T-helper 1 cell treated with Interleukin-12 subunit alpha and Interleukin-12 subunit beta and Interleukin-4 antibody, amounts not matched to agents 30 μg/mL and 1 μg/mL, for 36 hours (primary cell): ENCODE data around the gene CSAD.

Experiments used
- H3K27ac Mint-ChIP-seq: one replicate; pipeline ENCODE4 v1.8.0; 2021; ENCODE audit warnings: mild to moderate bottlenecking, mixed read lengths
- H3K27me3 Mint-ChIP-seq: one replicate; pipeline ENCODE4 v1.8.0; 2021; ENCODE audit warnings: low read depth, mixed read lengths
- H3K36me3 Mint-ChIP-seq: one replicate; pipeline ENCODE4 v1.8.0; 2021; ENCODE audit warnings: low read depth, mixed read lengths
- H3K4me1 Mint-ChIP-seq: one replicate; pipeline ENCODE4 v1.8.0; 2021; ENCODE audit warnings: low read depth, mixed read lengths
- H3K4me3 Mint-ChIP-seq: one replicate; pipeline ENCODE4 v1.8.0; 2021; ENCODE audit warnings: mild to moderate bottlenecking, moderate library complexity, mixed read lengths
- H3K9me3 Mint-ChIP-seq: one replicate; pipeline ENCODE4 v1.8.0; 2021; ENCODE audit warnings: mixed read lengths

Gene CSAD

GRCh38 chr12:53180220-53180930 lies at the start of gene CSAD, which contains the start of gene ZNF740:
Gene CSAD, minus strand, starts transcription at chr12:53180925. Its CDS starts 7,455 bp downstream, at chr12:53173470.
Gene ZNF740, plus strand, starts transcription at chr12:53180722. Its CDS starts 1,262 bp downstream, at chr12:53181984.
- H3K4me1 Mint-ChIP-seq, result peaks cover 43% of the 10 kb centered on the region
- H3K36me3 Mint-ChIP-seq, result peaks cover 30% of the 10 kb centered on the region
- peak within 1 kb of the TSS; percentile 95 for H3K27ac Mint-ChIP-seq
- no peaks in the 10 kb centered on the region for H3K9me3 Mint-ChIP-seq
- peak within 1 kb of the TSS; percentile 90 for H3K4me3 Mint-ChIP-seq
- no peaks in the 10 kb centered on the region for H3K27me3 Mint-ChIP-seq

GRCh38 chr12:53230108-53230845 lies 49.6 kb upstream of the CSAD start:
- peak overlapping the region; percentile 9 for H3K4me3 Mint-ChIP-seq
- H3K36me3 Mint-ChIP-seq, result peaks cover 7% of the 10 kb centered on the region
- no peaks in the 10 kb centered on the region for H3K9me3 Mint-ChIP-seq
- peak overlapping the region; percentile 27 for H3K27ac Mint-ChIP-seq
- H3K27me3 Mint-ChIP-seq, result no peaks in the 10 kb centered on the region
- H3K4me1 Mint-ChIP-seq, result peaks cover 46% of the 10 kb centered on the region

DNA sequence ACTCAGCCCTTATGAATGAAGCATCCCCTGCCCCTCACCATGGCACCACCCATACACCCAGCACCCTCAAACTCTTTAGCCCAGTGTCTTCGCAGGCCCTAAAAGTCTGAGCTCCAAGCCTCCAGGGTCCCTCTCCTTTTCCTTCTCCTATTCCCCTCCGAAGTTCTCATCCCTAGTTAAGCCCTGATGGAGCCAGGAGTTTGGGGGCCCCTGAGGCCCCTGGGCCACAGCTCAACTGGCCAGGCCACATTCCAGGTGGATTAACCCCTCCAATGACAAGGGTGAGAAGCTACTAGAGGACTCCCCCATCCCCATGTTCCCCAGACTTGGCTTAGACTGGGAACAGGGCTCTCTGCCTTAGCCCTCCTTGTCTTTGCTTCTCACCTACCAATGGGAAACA lies 48.7 kb upstream of the CSAD start:
- Mint-ChIP-seq H3K4me3 (no peak overlapping the region), H3K27ac (peak overlapping the region; percentile 57), H3K4me1 (peaks cover 51% of the 10 kb centered on the region), H3K27me3 (no peaks in the 10 kb centered on the region), H3K9me3 (no peaks in the 10 kb centered on the region), H3K36me3 (peaks cover 11% of the 10 kb centered on the region)

DNA sequence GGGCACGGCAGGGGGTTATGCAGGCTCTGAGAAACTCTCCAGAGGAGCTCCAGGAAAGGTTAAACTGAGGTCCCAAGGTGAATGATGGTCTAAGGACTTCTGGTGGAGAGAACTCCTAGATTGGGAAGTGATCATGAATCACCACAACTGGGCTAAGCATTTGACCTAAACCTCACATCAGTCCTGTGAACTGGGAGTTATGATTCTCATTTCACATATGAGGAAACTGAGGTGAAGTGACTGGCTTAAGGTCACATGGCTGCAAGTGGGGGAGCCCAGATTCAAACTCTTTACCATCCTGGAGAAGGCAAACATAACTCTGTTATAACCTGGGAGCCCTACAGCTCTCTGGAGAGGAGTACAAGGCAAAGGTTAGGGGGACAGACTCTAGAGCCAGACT lies 47.1 kb upstream of the CSAD start:
- peaks cover 11% of the 10 kb centered on the region for H3K36me3 Mint-ChIP-seq
- H3K27me3 Mint-ChIP-seq, result no peaks in the 10 kb centered on the region
- peaks cover 53% of the 10 kb centered on the region for H3K4me1 Mint-ChIP-seq
- H3K9me3 Mint-ChIP-seq, result no peaks in the 10 kb centered on the region
- no peak overlapping the region for H3K4me3 Mint-ChIP-seq
- H3K27ac Mint-ChIP-seq, result no peak overlapping the region

DNA sequence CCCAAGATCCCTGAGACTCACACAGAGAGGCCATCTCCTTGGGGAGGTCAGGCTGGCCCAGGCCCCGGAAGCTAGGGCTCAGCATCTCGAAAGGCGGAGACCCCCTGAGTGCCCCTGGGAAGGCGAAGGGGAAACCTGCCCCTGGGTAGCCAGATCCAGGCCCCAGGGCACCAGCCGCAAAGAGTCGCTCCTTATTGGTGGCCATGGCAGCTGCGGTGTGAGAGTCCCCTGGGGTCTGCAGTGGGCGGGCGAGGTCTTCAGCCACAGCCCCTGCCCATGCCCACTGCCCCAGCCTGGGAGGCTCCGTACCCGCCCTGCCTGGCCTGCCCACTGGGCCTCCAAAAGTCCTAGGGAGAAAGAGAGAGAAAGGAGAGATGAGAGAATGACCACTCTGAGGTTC lies 46.6 kb upstream of the CSAD start:
- Mint-ChIP-seq H3K4me1 (peaks cover 53% of the 10 kb centered on the region), H3K4me3 (no peak overlapping the region), H3K9me3 (no peaks in the 10 kb centered on the region), H3K27me3 (no peaks in the 10 kb centered on the region), H3K36me3 (peaks cover 11% of the 10 kb centered on the region), H3K27ac (no peak overlapping the region)

- Mint-ChIP-seq H3K9me3 (no peaks in the 10 kb centered on the region), H3K36me3 (peaks cover 14% of the 10 kb centered on the region), H3K27me3 (no peaks in the 10 kb centered on the region), H3K4me1 (peaks cover 57% of the 10 kb centered on the region), H3K4me3 (no peak overlapping the region), H3K27ac (no peak overlapping the region)
These were observed 46.1 kb upstream of the CSAD start for GRCh38 chr12:53226815-53227214.

- Mint-ChIP-seq H3K9me3 (no peaks in the 10 kb centered on the region), H3K4me3 (no peak overlapping the region), H3K27ac (peak overlapping the region; percentile 22), H3K4me1 (peaks cover 59% of the 10 kb centered on the region), H3K36me3 (peaks cover 14% of the 10 kb centered on the region), H3K27me3 (no peaks in the 10 kb centered on the region)
These were observed 45.1 kb upstream of the CSAD start for GRCh38 chr12:53225635-53226424.

DNA sequence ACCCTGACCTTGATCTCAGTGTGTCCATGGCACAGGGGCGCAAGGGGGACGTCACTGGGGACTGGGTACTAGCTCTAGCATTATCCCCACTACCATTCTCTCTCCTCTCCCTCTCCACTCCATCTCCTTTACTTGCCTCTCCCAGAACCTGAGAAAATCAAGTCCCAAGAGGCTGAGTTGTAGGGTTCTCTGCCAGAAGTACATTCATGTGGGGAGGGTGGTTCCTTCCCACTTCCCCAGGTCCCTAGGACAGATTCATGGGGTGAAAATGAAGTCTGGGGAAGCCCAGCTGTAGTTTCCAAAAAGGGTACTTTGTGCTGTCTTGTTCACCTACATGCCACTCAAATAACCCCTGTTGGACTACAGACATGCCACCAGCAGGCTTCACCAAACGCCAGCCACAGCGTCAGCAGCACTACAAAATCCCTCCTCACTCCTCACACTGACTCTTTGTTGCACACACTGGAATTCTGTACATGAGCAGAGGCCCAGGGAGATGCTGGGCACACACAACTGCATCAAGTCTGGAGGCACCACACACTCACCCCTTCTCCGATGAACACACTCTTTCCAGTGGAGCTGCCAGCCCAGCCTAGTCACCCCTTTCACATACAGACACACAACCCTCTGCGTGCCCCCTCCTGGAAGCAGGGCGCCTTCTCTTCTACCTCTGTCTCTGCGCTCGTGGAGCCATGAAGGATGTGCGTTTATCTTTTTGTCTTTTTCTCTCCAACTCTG lies 44.3 kb upstream of the CSAD start:
- H3K4me1 Mint-ChIP-seq, result peaks cover 61% of the 10 kb centered on the region

DNA sequence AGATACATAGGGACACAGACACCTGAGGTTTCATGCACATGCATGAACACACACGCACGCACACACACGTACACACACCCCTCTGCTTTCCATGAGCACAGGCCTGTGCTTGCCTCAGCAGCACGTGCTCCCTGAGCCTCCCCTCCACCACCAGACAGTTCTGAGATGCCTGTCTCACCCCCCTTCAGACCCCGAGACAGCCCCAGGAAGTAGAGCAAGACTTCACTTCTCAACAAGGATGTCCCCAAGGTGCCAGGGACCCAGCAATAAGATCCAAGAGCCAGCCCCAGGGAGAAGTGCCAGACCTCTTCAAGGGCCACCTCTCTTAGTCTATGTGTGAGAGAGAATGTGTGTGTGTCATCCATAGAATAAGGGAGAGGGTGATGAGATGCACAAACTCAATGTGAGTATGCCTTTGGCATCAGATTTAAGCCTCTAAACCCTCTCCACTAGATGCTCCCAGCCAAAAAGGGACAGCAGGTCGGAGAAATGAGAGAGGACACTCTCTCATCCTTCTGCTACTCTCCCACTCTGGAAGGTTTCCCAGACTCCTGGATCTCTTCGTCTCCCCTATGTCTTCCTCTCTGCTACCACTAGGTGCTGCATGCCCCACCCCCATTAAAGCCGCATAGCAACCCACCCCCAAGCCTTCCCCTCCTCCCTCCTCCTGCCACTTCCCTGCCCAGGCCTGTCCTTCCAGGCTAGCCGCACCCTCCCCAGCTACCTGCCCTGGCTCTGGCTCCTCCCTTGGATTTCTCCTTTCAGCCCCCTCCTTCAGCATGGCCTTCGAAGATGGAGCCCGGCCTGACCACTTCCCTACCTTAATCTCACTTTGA lies 43.6 kb upstream of the CSAD start:
- H3K4me3 Mint-ChIP-seq, result peak overlapping the region; percentile 61
- H3K36me3 Mint-ChIP-seq, result peaks cover 18% of the 10 kb centered on the region
- H3K27ac Mint-ChIP-seq, result peak overlapping the region; percentile 78
- no peaks in the 10 kb centered on the region for H3K27me3 Mint-ChIP-seq
- no peaks in the 10 kb centered on the region for H3K9me3 Mint-ChIP-seq
- H3K4me1 Mint-ChIP-seq, result peaks cover 58% of the 10 kb centered on the region

More for the DNA sequence above, 44.3 kb upstream of the CSAD start:
- no peaks in the 10 kb centered on the region for H3K27me3 Mint-ChIP-seq
- no peaks in the 10 kb centered on the region for H3K9me3 Mint-ChIP-seq
- H3K27ac Mint-ChIP-seq, result peak overlapping the region; percentile 55
- peaks cover 14% of the 10 kb centered on the region for H3K36me3 Mint-ChIP-seq
- no peak overlapping the region for H3K4me3 Mint-ChIP-seq

DNA sequence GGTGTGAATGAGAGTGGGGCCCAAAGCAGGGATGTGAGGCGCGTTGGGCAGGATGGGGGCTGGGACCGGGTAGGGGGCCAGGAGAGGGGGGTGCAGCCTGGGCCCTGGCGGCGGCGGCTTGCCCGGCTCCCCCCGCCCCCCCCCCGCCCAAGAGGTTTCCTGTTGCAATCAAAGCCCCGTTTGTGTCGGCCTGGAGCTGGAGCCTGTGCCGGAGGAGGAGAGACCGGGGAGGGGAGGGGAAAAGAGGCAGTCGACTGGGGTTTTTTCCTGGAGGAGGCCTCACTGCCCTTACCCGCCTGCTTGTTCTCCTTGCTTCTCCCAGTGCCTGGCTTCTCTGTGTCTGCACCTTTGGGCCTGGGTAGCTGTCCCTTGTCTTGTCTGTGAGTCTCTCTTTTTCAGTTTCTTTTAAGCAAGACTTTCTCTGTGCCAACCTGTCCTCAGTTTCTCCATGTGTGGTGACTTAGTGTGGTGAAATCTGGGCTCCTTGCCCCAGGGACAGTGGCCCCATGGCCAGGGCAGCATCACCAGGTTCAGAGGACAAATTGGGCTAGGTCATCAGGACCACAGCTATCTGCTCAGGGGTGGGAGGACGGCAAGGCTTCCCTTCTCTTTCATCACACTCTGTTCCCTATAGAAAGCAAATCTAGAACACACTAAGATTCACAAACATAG lies 42.8 kb upstream of the CSAD start:
- peaks cover 23% of the 10 kb centered on the region for H3K36me3 Mint-ChIP-seq
- H3K9me3 Mint-ChIP-seq, result no peaks in the 10 kb centered on the region
- H3K4me1 Mint-ChIP-seq, result peaks cover 61% of the 10 kb centered on the region
- H3K4me3 Mint-ChIP-seq, result peak overlapping the region; percentile 61
- peak overlapping the region; percentile 92 for H3K27ac Mint-ChIP-seq
- H3K27me3 Mint-ChIP-seq, result no peaks in the 10 kb centered on the region

- Mint-ChIP-seq H3K9me3 (no peaks in the 10 kb centered on the region), H3K27ac (peak overlapping the region; percentile 92), H3K27me3 (no peaks in the 10 kb centered on the region), H3K36me3 (peaks cover 25% of the 10 kb centered on the region), H3K4me3 (peak overlapping the region; percentile 73), H3K4me1 (peaks cover 65% of the 10 kb centered on the region)
These were observed 42.1 kb upstream of the CSAD start for GRCh38 chr12:53222806-53223261.

DNA sequence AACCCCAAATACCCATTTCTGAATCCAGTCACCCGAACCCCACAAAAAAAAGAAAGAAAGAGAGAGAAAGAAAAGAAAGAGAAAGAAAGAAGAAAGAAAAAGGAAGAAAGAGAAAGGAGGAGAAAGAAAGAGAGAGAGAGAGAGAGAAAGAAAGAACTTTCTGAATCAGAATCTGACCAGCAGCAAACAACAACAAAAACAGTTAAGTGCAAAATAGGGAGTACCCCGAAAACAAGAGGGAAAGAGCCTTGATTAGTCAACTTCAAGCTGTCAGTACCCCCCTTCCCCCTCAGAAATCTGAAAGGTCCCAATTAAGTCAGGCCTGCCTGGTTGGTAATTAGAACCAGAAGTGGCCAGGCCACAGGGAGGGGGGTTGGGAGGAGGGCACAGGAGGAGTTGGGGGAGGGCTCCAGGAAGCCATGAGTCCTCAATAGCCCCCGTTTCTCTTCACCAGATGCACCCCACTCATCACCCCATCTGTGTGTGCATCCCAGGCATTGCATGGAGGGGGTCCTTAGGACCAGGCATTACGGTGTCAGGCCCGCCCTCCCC lies 41.5 kb upstream of the CSAD start:
- no peaks in the 10 kb centered on the region for H3K27me3 Mint-ChIP-seq
- H3K4me3 Mint-ChIP-seq, result peak overlapping the region; percentile 73
- H3K36me3 Mint-ChIP-seq, result peaks cover 27% of the 10 kb centered on the region
- peaks cover 71% of the 10 kb centered on the region for H3K4me1 Mint-ChIP-seq
- peak overlapping the region; percentile 92 for H3K27ac Mint-ChIP-seq
- H3K9me3 Mint-ChIP-seq, result no peaks in the 10 kb centered on the region
